Immature natural killer cell (primary cell): Measurements from ENCODE around the gene SRSF2. TPM values are rescaled to one million over a fixed set of nuclear protein-coding genes. Genes with fewer than 3 reads are reported as not detected.
"Not testable (repeated sequence)": the region's sequence is repeated elsewhere in the genome, so short reads cannot be mapped to it uniquely, and the experiment has no call there.

ENCODE experiments used
- DNase-seq, 3 donors: peaks; one replicate each; pipeline ENCODE4 v3.0.0; 2022; ENCODE audit warnings: mixed read lengths in 1 of 3
- H3K27ac Mint-ChIP-seq, 6 donors: one replicate each; pipeline ENCODE4 v1.8.0; 2020; ENCODE audit warnings: mixed read lengths in 6 of 6, mild to moderate bottlenecking in 5 of 6, inconsistent platforms in 4 of 6, moderate library complexity in 3 of 6
- H3K27me3 Mint-ChIP-seq, 3 donors: one replicate each; pipeline ENCODE4 v1.8.0; 2020 to 2021; ENCODE audit warnings: low read depth in 3 of 3, mild to moderate bottlenecking in 3 of 3, mixed read lengths in 3 of 3, moderate library complexity in 3 of 3, inconsistent platforms in 1 of 3
- H3K36me3 Mint-ChIP-seq, 3 donors: one replicate each; pipeline ENCODE4 v1.8.0; 2020; ENCODE audit warnings: mixed read lengths in 3 of 3, inconsistent platforms in 2 of 3, mild to moderate bottlenecking in 2 of 3
- H3K4me1 Mint-ChIP-seq, 2 donors: one replicate each; pipeline ENCODE4 v1.8.0; 2020; ENCODE audit warnings: inconsistent platforms in 2 of 2, mild to moderate bottlenecking in 2 of 2, mixed read lengths in 2 of 2, moderate library complexity in 1 of 2
- H3K4me3 Mint-ChIP-seq, 5 donors: one replicate each; pipeline ENCODE4 v1.8.0; 2020; ENCODE audit warnings: mild to moderate bottlenecking in 5 of 5, mixed read lengths in 5 of 5, inconsistent platforms in 3 of 5, moderate library complexity in 3 of 5
- H3K9me3 Mint-ChIP-seq, 6 donors: one replicate each; pipeline ENCODE4 v1.8.0; 2020; ENCODE audit warnings: mild to moderate bottlenecking in 6 of 6, mixed read lengths in 6 of 6, inconsistent platforms in 4 of 6, moderate library complexity in 3 of 6
- polyA plus RNA-seq, 3 donors: library from polyadenylated mRNA; unstranded; fragments of 300-500 nt; fragmentation: Illumina TruSeq; gene quantifications; one replicate each; pipeline ENCODE4 v1.2.3, GENCODE V29; 2021

The SRSF2 gene
- polyA plus RNA-seq, 3 donors from 2014 or later: 100.0 to 134 (median 125) TPM

DNA sequence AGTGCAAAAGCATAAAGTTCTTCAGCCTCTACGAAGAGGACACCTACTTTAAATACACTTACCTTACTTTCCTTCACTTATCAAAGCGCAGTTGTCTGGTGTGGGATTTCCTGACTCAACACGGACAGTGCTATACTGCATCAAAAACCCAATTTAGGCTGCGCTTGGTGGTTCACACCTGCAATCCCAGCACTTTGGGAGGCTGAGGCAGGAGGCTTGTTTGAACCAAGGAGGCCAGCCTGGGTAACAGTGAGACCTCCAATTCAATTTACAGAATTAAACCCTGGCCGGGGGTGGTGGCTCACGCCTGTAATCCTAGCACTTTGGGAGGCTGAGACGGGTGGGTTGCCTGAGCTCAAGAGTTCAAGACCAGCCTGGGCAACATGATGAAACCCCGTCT, 14.9 kb downstream of the SRSF2 start:
- H3K27ac Mint-ChIP-seq: peak overlapping the region in 3 of 6 donors; percentile 72 to 98 (median 76)
- peaks cover 22 to 36% (median 23%) of the 10 kb centered on the region in 3 donors for H3K27me3 Mint-ChIP-seq
- DNase-seq: no peak
- H3K36me3 Mint-ChIP-seq: peaks cover 21 to 50% (median 38%) of the 10 kb centered on the region in 3 donors
- no peak overlapping the region for H3K4me3 Mint-ChIP-seq
- H3K9me3 Mint-ChIP-seq: no peaks in the 10 kb centered on the region
- peaks cover 28 to 33% of the 10 kb centered on the region in 2 donors for H3K4me1 Mint-ChIP-seq

- peaks cover 35 to 36% of the 10 kb centered on the region in 2 donors for H3K4me1 Mint-ChIP-seq
- H3K27me3 Mint-ChIP-seq: peaks cover 15 to 31% (median 21%) of the 10 kb centered on the region in 3 donors
- no peak for DNase-seq
- H3K9me3 Mint-ChIP-seq: no peaks in the 10 kb centered on the region
- H3K36me3 Mint-ChIP-seq: peaks cover 22 to 55% (median 39%) of the 10 kb centered on the region in 3 donors
- peak overlapping the region; percentile 17 to 98 (median 74) for H3K27ac Mint-ChIP-seq
- H3K4me3 Mint-ChIP-seq: no peak overlapping the region
Measured at GRCh38 chr17:76721463-76721862, 15.7 kb downstream of the SRSF2 start.

DNA sequence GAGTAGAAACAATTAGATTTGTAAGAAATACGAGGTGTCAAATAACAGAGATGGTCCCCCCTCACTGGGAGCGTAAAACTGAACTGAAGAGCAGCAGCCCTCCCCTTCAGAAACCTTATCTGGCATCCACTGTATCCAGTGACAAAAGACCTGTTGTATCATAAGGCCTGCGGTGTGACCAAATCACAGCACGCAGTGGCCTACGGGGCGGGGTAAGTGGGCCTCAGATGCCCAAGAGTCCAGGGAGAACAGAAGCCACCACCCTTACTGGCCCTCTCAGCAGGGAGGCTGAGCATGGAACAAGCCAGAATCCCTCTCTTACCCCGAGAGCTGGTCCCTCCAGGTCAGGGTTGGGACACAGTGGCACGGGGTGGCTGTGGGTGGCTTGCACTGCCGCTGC, 16.2 kb downstream of the SRSF2 start:
- H3K9me3 Mint-ChIP-seq: no peaks in the 10 kb centered on the region
- peaks cover 40 to 42% of the 10 kb centered on the region in 2 donors for H3K4me1 Mint-ChIP-seq
- peaks cover 23 to 60% (median 42%) of the 10 kb centered on the region in 3 donors for H3K36me3 Mint-ChIP-seq
- no peak for DNase-seq
- H3K27ac Mint-ChIP-seq: peak overlapping the region in 4 of 6 donors; percentile 22 to 98 (median 68)
- H3K4me3 Mint-ChIP-seq: no peak overlapping the region
- H3K27me3 Mint-ChIP-seq: peaks cover 15 to 31% (median 20%) of the 10 kb centered on the region in 3 donors

GRCh38 chr17:76720211-76720610, 16.9 kb downstream of the SRSF2 start:
- H3K9me3 Mint-ChIP-seq: no peaks in the 10 kb centered on the region
- DNase-seq: no peak
- H3K36me3 Mint-ChIP-seq: peaks cover 23 to 60% (median 36%) of the 10 kb centered on the region in 3 donors
- H3K4me1 Mint-ChIP-seq: peaks cover 40 to 43% of the 10 kb centered on the region in 2 donors
- H3K4me3 Mint-ChIP-seq: no peak overlapping the region
- H3K27ac Mint-ChIP-seq: peak overlapping the region in 2 of 6 donors; percentile 19 to 98
- H3K27me3 Mint-ChIP-seq: peaks cover 16 to 32% (median 19%) of the 10 kb centered on the region in 3 donors

DNA sequence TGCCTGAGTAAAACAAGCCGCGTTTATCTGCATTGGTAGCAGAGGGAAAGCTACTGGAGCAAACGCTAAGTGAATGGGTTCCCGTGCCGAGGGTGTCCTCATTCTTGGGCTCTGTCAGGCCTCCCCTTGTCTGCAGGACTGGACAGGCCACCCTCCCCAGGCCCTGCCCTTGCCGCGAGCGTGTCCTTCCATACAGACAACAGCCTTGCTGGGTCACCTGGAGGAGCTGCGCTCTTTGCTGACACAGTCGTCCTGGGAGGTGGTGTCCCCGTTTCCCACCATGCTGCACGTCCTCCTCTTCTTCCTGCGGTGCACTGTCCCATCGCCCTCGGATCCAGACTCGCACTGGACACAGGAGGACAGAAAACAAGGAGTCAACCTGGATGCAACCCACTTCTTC, 18.6 kb downstream of the SRSF2 start:
- no peak overlapping the region for H3K4me3 Mint-ChIP-seq
- H3K9me3 Mint-ChIP-seq: no peaks in the 10 kb centered on the region
- H3K4me1 Mint-ChIP-seq: peaks cover 42 to 50% of the 10 kb centered on the region in 2 donors
- H3K36me3 Mint-ChIP-seq: peaks cover 30 to 64% (median 37%) of the 10 kb centered on the region in 3 donors
- DNase-seq: no peak
- H3K27ac Mint-ChIP-seq: peak overlapping the region; percentile 23 to 98 (median 78)
- H3K27me3 Mint-ChIP-seq: peaks cover 16 to 39% (median 21%) of the 10 kb centered on the region in 3 donors

DNA sequence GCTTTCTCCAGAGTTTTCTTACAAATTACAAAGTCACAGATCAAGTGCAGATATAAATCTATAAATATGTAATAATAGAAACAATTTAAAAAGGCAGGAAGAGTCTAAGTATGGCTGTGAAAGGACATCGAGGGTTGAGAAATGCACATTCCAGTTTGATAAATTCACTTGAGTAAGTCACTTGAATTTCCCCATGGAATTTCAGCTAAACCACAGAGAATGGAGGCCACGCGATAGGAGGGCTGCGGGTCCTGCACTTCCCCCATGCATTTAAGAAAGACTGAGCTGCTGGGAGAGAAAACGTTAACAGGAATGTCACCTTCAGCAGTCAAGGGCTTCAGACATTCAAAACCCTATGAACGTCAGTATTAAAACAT, 20.3 kb downstream of the SRSF2 start:
- Mint-ChIP-seq H3K4me1 (peaks cover 35 to 46% of the 10 kb centered on the region in 2 donors), H3K27ac (peak overlapping the region; percentile 96 to 100 (median 98)), H3K27me3 (peaks cover 13 to 31% (median 21%) of the 10 kb centered on the region in 3 donors), H3K9me3 (no peaks in the 10 kb centered on the region), H3K36me3 (peaks cover 30 to 55% (median 33%) of the 10 kb centered on the region in 3 donors), H3K4me3 (peak overlapping the region in 4 of 5 donors; percentile 2 to 80 (median 70))
- DNase-seq: no peak

DNA sequence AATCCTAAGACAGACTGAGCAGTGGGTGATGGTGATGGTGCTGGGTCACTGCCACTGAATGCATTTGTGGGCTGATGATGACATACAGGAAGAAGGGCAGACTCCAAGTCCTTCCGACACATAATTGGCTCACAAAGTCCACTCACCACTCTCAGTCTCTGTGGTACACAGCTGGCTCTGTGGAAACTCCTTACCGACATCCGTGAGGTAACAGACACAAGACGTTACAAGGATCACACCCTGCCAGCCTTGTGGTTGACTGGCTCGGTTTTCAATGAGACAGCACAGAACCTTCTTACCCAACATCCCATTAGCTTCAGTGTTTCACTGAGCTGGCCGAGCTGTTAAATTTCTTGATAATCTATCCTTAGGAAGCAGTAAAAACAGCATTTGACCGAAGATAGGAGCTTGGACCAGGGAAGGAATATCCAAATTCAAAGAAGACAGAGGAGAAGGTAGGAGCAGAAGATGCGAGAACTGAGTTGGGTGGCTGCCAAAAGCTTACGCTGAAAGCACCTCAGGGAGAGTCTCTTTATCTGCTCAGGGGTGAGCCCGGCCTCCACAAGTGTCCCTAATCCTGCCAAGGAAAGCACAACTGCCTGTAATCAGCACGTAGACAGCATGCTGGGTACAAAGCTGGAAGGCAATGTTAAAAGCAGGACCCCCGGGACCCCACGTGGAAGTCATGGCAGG, 20.8 kb downstream of the SRSF2 start:
- Mint-ChIP-seq H3K4me1 (peaks cover 38 to 45% of the 10 kb centered on the region in 2 donors), H3K27me3 (peaks cover 11 to 28% (median 21%) of the 10 kb centered on the region in 3 donors), H3K4me3 (peak overlapping the region; percentile 2 to 80 (median 70)), H3K9me3 (no peaks in the 10 kb centered on the region), H3K27ac (peak overlapping the region; percentile 96 to 100 (median 98)), H3K36me3 (peaks cover 25 to 50% (median 27%) of the 10 kb centered on the region in 3 donors)
- peak; percentile 89 to 95 (median 91) for DNase-seq

- DNase-seq: no peak
- Mint-ChIP-seq H3K36me3 (peaks cover 19 to 41% (median 22%) of the 10 kb centered on the region in 3 donors), H3K27me3 (peaks cover 11 to 29% (median 21%) of the 10 kb centered on the region in 3 donors), H3K4me1 (peaks cover 41 to 50% of the 10 kb centered on the region in 2 donors), H3K9me3 (no peaks in the 10 kb centered on the region), H3K4me3 (peak overlapping the region; percentile 28 to 80 (median 71)), H3K27ac (peak overlapping the region; percentile 96 to 100 (median 98))
Measured at GRCh38 chr17:76715496-76715830, 21.7 kb downstream of the SRSF2 start.

DNA sequence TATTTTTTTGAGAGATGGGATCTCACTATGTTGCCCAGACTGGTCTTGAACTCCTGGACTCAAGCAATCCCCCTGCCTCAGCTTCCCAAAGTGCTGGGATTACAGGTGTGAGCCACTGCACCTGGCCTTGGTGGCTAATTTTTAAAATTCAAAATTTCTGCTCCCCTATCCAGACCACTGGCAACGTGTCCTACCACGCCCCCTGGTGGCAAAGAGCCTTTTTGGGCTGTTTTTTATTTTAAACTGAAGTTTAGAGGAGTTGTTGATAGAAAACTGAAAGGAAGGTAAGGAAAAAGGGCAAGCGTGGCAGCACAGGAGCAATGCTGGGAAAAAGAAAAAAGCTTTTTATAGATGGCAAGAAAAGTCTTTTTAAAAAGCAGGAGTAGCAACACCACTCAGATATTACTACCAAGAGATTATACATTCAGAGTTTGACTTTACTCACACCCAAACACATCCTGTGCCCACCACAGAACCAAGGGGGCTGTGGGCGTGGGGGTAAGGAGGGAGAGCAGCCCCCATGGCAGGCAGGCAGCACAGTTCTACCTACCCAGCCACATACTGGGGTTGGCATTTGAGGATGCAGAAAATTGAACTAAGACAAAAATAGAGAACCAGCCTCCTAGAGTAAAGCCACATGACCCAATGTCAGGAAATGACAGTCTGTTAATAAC, 22.2 kb downstream of the SRSF2 start:
- Mint-ChIP-seq H3K27me3 (peaks cover 11 to 29% (median 23%) of the 10 kb centered on the region in 3 donors), H3K9me3 (no peaks in the 10 kb centered on the region), H3K27ac (peak overlapping the region; percentile 96 to 100 (median 98))

DNA sequence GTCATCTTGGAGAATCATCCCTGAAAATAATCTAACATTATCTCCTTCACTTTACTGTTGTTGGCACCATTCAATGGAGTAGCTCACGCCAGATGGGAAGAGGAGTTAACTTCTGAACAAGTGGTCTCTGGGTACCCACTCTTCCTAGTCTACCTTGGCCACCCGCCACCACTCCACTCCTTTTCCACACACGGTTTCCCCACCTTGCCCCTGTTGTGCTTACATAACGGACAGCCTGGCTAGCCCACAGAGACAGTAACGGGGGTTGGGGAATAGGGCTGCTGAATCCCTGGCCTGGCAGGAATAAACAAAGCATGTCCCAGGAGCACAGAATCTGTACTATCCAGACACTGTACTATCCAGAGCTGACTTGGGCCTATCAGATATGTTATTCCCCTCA, 22.8 kb downstream of the SRSF2 start:
- Mint-ChIP-seq H3K4me1 (peaks cover 50 to 58% of the 10 kb centered on the region in 2 donors), H3K27ac (peak overlapping the region; percentile 57 to 100 (median 96)), H3K27me3 (peaks cover 11 to 29% (median 27%) of the 10 kb centered on the region in 3 donors), H3K36me3 (peaks cover 15 to 30% (median 18%) of the 10 kb centered on the region in 3 donors), H3K9me3 (no peaks in the 10 kb centered on the region), H3K4me3 (no peak overlapping the region)
- no peak for DNase-seq

More for the DNA sequence above, 22.2 kb downstream of the SRSF2 start:
- Mint-ChIP-seq H3K36me3 (peaks cover 17 to 36% (median 22%) of the 10 kb centered on the region in 3 donors), H3K4me1 (peaks cover 44 to 51% of the 10 kb centered on the region in 2 donors), H3K4me3 (peak overlapping the region; percentile 70 to 87 (median 77))
- DNase-seq: peak; percentile 67 to 72 (median 71)

GRCh38 chr17:76713765-76714164, 23.4 kb downstream of the SRSF2 start:
- no peak for DNase-seq
- peaks cover 11 to 29% (median 29%) of the 10 kb centered on the region in 3 donors for H3K27me3 Mint-ChIP-seq
- H3K4me3 Mint-ChIP-seq: peak overlapping the region in 1 of 5 donors; percentile 2
- H3K36me3 Mint-ChIP-seq: peaks cover 15 to 27% (median 15%) of the 10 kb centered on the region in 3 donors
- H3K27ac Mint-ChIP-seq: peak overlapping the region in 5 of 6 donors; percentile 68 to 100 (median 96)
- peaks cover 52 to 63% of the 10 kb centered on the region in 2 donors for H3K4me1 Mint-ChIP-seq
- no peaks in the 10 kb centered on the region for H3K9me3 Mint-ChIP-seq

DNA sequence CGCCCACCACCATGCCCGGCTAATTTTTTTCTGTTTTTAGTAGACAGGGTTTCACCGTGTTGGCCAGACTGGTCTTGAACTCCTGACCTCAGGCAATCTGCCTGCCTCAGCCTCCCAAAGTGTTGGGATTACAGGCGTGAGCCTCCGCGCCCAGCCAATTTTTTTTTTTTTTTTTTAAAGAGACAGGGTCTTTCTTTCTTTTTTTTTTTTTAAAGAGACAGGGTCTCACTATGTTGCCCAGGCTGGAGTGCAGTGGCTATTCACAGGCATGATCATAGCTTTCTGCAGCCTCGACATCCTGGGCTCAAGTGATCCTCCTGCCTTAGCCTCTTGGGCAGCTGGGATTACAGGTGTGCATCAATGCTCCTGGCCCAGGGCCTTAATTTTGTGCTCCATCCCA, 24.8 kb downstream of the SRSF2 start:
- Mint-ChIP-seq H3K36me3 (peaks cover 12 to 17% (median 15%) of the 10 kb centered on the region in 3 donors), H3K27me3 (peaks cover 13 to 27% (median 25%) of the 10 kb centered on the region in 3 donors), H3K4me3 (peak overlapping the region in 2 of 5 donors; percentile 47 to 84), H3K4me1 (peaks cover 50 to 67% of the 10 kb centered on the region in 2 donors), H3K27ac (peak overlapping the region in 5 of 6 donors; percentile 61 to 82 (median 80))
- DNase-seq, H3K9me3 Mint-ChIP-seq: not testable (repeated sequence)

DNA sequence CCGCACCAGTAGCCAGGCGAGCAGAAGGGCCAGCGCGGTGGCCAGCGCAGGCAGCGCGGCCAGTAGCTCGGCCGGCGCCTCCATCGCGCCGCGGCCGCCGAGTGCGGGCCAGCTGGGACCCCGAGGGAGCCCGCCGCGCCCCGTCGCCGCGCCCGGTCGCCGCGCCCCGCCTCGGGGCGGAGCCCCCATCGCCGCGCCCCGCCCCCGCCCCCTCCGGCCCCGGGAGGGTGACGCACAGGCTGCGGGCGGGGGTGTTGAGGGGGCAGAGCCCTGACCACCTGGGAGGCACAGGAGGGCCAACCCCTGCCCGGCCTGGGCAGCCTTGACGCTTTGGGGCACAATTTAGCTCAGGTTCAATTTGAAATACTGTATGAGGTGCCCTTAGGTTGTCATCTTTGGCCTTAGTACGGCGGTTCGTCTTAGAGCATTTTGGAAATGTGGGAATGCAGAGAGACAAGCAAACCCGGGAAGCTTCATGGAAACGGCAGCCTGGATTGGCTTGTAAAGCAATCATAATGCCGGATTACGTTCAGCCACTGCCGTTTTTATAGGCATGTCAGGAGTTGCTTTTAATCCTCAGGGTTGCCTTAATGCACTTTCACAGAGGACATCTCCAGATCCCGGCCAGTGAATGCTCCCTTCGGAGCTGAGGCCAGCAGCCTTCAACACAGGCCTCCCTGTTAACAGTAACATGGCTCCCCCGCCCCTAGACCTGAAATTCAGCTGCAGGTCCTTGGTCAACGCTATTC, 26.1 kb downstream of the SRSF2 start, which contains the start of gene MXRA7:
TSS of gene MXRA7 (minus strand) at position 103 of the 749 bp plus-strand sequence. CDS start at position 84, 19 bp downstream.
- Mint-ChIP-seq H3K36me3 (peaks cover 7 to 9% (median 8%) of the 10 kb centered on the region in 3 donors), H3K9me3 (no peaks in the 10 kb centered on the region), H3K4me3 (peak within 1 kb of the TSS; percentile 79 to 84 (median 81)), H3K4me1 (peaks cover 40 to 60% of the 10 kb centered on the region in 2 donors), H3K27ac (peak within 1 kb of the TSS; percentile 82 to 95 (median 88)), H3K27me3 (peaks cover 10 to 24% (median 19%) of the 10 kb centered on the region in 3 donors)
- DNase-seq: peak; percentile 77 to 80 (median 79)
